Measurements from ENCODE around the gene PROX2.

PROX2 gene

DNA sequence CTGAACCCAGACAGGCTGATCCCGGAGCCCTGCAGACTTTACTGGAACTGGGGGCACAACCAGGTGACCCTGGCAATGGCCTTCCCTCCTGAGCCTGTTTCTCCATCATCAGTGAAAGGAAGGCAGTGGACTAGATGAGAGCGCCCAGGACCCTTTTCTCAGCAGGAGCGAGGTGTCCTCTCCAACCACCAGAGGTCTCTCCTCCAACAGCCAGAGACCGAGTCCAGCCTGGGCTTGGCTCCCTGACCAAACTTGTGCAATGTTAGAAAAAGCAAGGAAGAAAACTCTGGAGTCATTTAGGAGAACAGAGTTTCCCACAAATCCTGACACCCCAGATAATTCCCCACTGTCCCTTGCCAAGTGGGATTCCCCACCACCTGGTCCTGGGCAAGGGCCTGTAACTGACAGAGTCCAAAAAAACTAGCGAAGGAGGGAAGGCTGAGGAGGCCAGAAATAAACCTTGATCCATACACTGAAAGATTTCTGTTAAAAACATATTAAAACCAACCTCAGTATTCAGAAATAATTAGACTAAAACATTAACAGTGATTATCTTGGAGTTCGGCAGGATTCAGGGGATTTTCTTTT is 38.1 kb upstream of the PROX2 start:
- no peaks in the 10 kb centered on the region for H3K9me3 ChIP-seq (ENCODE audit: low read length)
- TF ChIP-seq EZH2 (IDR thresholded peaks at IDR 0.05; ENCODE audit: borderline replicate concordance, low read length) = no peak
- TF ChIP-seq, protein P1, sequence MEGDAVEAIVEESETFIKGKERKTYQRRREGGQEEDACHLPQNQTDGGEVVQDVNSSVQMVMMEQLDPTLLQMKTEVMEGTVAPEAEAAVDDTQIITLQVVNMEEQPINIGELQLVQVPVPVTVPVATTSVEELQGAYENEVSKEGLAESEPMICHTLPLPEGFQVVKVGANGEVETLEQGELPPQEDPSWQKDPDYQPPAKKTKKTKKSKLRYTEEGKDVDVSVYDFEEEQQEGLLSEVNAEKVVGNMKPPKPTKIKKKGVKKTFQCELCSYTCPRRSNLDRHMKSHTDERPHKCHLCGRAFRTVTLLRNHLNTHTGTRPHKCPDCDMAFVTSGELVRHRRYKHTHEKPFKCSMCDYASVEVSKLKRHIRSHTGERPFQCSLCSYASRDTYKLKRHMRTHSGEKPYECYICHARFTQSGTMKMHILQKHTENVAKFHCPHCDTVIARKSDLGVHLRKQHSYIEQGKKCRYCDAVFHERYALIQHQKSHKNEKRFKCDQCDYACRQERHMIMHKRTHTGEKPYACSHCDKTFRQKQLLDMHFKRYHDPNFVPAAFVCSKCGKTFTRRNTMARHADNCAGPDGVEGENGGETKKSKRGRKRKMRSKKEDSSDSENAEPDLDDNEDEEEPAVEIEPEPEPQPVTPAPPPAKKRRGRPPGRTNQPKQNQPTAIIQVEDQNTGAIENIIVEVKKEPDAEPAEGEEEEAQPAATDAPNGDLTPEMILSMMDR (IDR thresholded peaks at IDR 0.05; ENCODE audit: low read length) = peak; percentile 76
- no peaks in the 10 kb centered on the region for H3F3A ChIP-seq (ENCODE audit: insufficient read depth, low read length)
- no peak overlapping the region for H3K9ac ChIP-seq (ENCODE audit: low read length)
- no peaks in the 10 kb centered on the region for H3K9me2 ChIP-seq (ENCODE audit: low read depth, low read length)
- no peaks in the 10 kb centered on the region for H3K79me2 ChIP-seq (ENCODE audit: insufficient read depth, low read length)
- H3K27me3 ChIP-seq (ENCODE audit: insufficient read depth, low read length) = no peaks in the 10 kb centered on the region; the same call in 1 of the 2 replicates
- no peak overlapping the region for H3K4me3 ChIP-seq (ENCODE audit: low read depth, low read length, poor library complexity, severe bottlenecking)
- no peaks in the 10 kb centered on the region for H3K36me3 ChIP-seq (ENCODE audit: insufficient read depth, low read length)
- H3K4me1 ChIP-seq (ENCODE audit: insufficient read depth, low read length, severe bottlenecking) = no peaks in the 10 kb centered on the region
- H2AFZ ChIP-seq (ENCODE audit: low read length) = no peak overlapping the region
- no peaks in the 10 kb centered on the region for H4K20me1 ChIP-seq (ENCODE audit: insufficient read depth, low read length)
- H3K4me2 ChIP-seq (ENCODE audit: low read length) = no peak overlapping the region
- no peak overlapping the region for H3K27ac ChIP-seq (ENCODE audit: low read depth, low read length, poor library complexity, severe bottlenecking)

DNA sequence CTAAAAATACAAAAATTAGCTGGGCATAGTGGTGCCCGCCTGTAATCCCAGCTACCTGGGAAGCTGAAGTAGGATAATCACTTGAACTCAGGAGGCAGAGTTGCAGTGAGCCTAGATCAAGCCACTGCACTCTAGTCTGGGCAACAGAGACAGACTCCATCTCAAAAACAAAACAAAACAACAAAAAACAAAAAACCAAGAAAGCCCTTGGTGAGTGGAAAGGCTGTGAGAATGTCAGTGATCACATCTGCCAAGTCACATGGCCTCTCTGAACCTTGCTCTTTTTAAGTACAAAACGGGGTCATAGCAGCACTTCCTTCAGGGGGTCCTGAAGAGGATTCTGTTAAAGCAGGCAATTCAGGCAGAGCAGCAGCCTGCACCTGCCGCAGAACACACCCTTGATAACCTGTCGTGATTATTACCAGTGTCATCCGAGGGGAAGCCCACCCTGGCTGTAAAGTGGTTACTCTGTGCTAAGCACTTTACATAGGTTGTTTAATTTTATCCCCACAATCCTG is 37.5 kb upstream of the PROX2 start:
- Histone ChIP-seq H3K27ac (ENCODE audit: low read depth, low read length, poor library complexity, severe bottlenecking) (no peak overlapping the region), H3K79me2 (ENCODE audit: insufficient read depth, low read length) (no peaks in the 10 kb centered on the region), H3F3A (ENCODE audit: insufficient read depth, low read length) (no peaks in the 10 kb centered on the region), H3K27me3 (ENCODE audit: insufficient read depth, low read length) (no peaks in the 10 kb centered on the region; the same call in 1 of the 2 replicates), H2AFZ (ENCODE audit: low read length) (no peak overlapping the region), H3K4me1 (ENCODE audit: insufficient read depth, low read length, severe bottlenecking) (no peaks in the 10 kb centered on the region), H3K4me2 (ENCODE audit: low read length) (no peak overlapping the region), H3K9me3 (ENCODE audit: low read length) (no peaks in the 10 kb centered on the region), H3K9ac (ENCODE audit: low read length) (no peak overlapping the region), H3K36me3 (ENCODE audit: insufficient read depth, low read length) (no peaks in the 10 kb centered on the region), H4K20me1 (ENCODE audit: insufficient read depth, low read length) (no peaks in the 10 kb centered on the region), H3K4me3 (ENCODE audit: low read depth, low read length, poor library complexity, severe bottlenecking) (no peak overlapping the region), H3K9me2 (ENCODE audit: low read depth, low read length) (no peaks in the 10 kb centered on the region)
- TF ChIP-seq EZH2 (IDR thresholded peaks at IDR 0.05; ENCODE audit: borderline replicate concordance, low read length) = no peak
- TF ChIP-seq, protein P1 (IDR thresholded peaks at IDR 0.05; ENCODE audit: low read length) = no peak

DNA sequence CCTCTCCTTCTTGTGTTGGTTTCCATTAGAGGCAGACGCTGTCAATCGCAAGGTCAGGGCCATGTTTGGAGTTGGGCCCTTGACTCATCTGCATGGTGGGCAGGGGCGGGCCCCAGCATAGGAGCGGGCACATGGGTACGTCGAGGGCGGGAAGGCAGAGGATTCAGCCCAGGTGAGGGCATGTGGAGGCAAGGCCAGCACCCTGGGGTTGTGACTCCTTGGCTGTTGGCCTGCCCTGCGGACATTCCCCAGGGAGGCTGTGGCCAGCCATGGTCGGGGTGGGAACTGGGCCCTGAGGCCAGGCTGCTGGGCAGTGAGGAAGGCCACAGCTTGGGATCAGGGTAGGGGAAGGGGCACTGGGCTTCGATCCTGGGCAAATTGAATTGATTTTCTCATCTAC is 36.9 kb upstream of the PROX2 start:
- H3F3A ChIP-seq (ENCODE audit: insufficient read depth, low read length) = no peaks in the 10 kb centered on the region
- H3K9ac ChIP-seq (ENCODE audit: low read length) = no peak overlapping the region
- TF ChIP-seq EZH2 (IDR thresholded peaks at IDR 0.05; ENCODE audit: borderline replicate concordance, low read length) = no peak
- TF ChIP-seq, protein P1 (IDR thresholded peaks at IDR 0.05; ENCODE audit: low read length) = no peak
- H3K4me3 ChIP-seq (ENCODE audit: low read depth, low read length, poor library complexity, severe bottlenecking) = no peak overlapping the region
- no peak overlapping the region for H2AFZ ChIP-seq (ENCODE audit: low read length)
- H3K4me2 ChIP-seq (ENCODE audit: low read length) = no peak overlapping the region
- no peaks in the 10 kb centered on the region for H3K4me1 ChIP-seq (ENCODE audit: insufficient read depth, low read length, severe bottlenecking)
- H4K20me1 ChIP-seq (ENCODE audit: insufficient read depth, low read length) = no peaks in the 10 kb centered on the region
- H3K36me3 ChIP-seq (ENCODE audit: insufficient read depth, low read length) = no peaks in the 10 kb centered on the region
- H3K79me2 ChIP-seq (ENCODE audit: insufficient read depth, low read length) = no peaks in the 10 kb centered on the region
- H3K9me3 ChIP-seq (ENCODE audit: low read length) = no peaks in the 10 kb centered on the region
- H3K9me2 ChIP-seq (ENCODE audit: low read depth, low read length) = no peaks in the 10 kb centered on the region
- no peaks in the 10 kb centered on the region; the same call in 1 of the 2 replicates for H3K27me3 ChIP-seq (ENCODE audit: insufficient read depth, low read length)
- no peak overlapping the region for H3K27ac ChIP-seq (ENCODE audit: low read depth, low read length, poor library complexity, severe bottlenecking)

Measured in OCI-LY1 (cell line).